SK-MEL-5 (cell line): Measurements from ENCODE around the gene CIZ1. TPM values are rescaled to one million over a fixed set of nuclear protein-coding genes. Genes with fewer than 3 reads are reported as not detected.
"Not testable (repeated sequence)": the region's sequence is repeated elsewhere in the genome, so short reads cannot be mapped to it uniquely, and the experiment has no call there.

Source experiments
- DNase-seq: peaks from one replicate; pipeline ENCODE4 v3.0.0-alpha.2; 2016; ENCODE audit warnings: low read depth, low spot score
- in situ Hi-C: cut with HindIII; loops from 2 replicates; pipeline ENCODE4 v1.10.0; 2016; ENCODE audit warnings: low sequenced_read_pairs, high pct_unique_total_duplicates, low pct_unique_long_range_greater_than_20kb
- total RNA-seq: library from RNA; depleted of rRNA; stranded (reverse); fragments of >200 nt; shearing (Covaris generic); gene quantifications from 2 replicates; pipeline ENCODE4 v1.2.3, GENCODE V29; 2014

CIZ1 gene
- total RNA-seq, 1 experiment from 2014 or later: 19.8 TPM

DNA sequence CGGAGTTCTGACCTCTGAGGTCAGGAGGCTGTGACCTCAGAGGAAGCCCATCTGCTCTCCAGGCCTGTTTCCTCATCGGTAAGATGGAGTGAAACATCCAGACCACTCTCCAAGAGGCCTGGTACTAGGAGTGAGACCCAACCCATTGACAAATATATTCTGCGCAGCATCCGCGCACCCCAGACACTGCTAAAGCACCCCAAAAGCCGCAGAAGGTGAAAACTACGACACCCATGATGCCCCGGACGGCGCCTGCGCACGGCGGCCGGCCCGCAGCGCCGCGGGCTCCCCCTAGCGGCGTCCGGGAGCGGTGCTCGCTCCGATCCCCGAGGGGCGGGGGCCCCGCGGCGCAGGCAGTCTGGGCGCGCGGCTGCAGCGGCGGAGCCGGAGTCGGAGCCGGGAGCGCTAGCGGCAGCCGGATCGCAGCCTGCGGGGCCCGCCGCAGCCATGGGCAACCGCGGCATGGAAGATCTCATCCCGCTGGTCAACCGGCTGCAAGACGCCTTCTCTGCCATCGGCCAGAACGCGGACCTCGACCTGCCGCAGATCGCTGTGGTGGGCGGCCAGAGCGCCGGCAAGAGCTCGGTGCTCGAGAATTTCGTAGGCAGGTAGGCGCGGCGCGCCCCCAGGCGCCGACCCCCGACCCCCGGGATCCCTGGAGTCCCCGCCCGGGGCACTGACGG is 11.8 kb upstream of the CIZ1 start, which contains the start of gene DNM1:
TSS of gene DNM1 (plus strand) at position 356 of the 683 bp plus-strand sequence. CDS start at position 448, 92 bp downstream.
- peak; percentile 57 for DNase-seq
- in situ Hi-C loops: no loop called here

GRCh38 chr9:128202648-128203023 is 11.3 kb upstream of the CIZ1 start:
- in situ Hi-C loops: no loop called here
- no peak for DNase-seq

DNA sequence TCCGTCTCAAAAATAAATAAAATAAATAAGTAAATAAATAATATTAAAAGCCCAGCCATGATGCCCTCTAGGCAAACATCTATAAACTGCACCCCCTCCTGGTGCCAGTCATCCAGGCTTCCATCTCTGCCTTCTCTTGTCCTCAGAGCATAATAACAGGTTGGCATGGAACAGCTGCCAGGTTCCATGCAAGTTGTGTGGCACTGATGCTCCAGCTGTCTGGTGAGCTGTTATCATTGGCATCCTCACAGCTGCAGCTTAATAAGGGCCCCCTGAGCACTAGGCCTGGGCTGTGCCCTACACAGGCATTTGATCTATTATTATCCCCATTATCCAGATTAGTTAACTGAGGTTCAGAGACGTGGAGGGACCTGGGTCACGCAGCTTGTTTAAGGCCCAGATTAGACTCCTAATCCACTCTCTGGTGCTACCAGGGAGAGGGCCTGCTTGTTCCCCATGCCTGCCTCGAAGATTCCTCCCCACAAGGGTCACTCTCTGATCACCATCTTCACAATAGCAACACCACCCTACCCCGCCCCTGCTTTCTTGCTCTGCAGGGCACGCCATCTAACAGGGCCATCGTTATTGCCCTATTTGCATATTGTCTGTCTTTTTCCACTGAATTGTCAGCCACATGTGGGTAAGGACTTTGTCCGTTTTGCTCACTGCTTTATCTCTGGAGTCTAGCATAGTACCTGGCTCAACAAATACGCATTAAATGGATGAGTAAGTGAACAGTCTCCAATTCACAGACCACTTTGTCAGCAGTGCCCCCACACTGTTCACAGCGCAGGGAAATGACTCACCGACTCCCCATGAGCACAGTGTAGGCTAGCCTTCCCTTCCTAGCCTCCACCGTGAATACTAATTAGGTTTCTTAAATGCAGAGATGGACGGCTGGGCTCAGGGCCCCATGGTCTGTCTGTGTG is 10.3 kb upstream of the CIZ1 start:
- DNase-seq: no peak
- in situ Hi-C loops: no loop called here

DNA sequence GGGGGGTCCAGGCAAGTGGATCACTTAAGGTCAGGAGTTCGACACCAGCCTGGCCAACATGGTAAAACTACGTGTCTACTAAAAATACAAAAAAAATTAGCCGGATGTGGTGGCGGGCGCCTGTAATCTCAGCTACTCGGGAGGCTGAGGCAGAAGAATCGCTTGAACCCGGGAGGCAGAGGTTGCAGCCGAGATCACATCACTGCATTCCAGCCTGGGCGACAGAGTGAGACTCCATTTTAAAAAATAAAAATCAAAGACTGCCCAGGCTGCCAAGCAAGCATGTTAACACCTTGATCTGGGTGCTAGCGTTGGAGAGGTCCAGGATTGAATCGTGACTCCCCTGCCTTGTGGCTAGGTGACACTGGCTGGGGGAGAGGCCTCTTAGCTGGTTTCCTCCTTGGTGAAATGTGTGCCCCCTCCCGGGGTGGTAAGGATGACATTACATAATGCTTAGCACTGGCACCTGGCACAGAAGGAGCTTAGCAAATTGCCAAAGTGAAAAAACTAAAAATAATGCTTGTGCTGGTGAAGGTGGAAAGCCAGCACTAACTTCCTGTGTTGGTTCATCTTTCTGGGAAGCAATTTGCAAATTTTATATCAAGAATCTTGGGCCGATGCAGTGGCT is 2.2 kb upstream of the CIZ1 start:
- no peak for DNase-seq
- in situ Hi-C loops: no loop called here

DNA sequence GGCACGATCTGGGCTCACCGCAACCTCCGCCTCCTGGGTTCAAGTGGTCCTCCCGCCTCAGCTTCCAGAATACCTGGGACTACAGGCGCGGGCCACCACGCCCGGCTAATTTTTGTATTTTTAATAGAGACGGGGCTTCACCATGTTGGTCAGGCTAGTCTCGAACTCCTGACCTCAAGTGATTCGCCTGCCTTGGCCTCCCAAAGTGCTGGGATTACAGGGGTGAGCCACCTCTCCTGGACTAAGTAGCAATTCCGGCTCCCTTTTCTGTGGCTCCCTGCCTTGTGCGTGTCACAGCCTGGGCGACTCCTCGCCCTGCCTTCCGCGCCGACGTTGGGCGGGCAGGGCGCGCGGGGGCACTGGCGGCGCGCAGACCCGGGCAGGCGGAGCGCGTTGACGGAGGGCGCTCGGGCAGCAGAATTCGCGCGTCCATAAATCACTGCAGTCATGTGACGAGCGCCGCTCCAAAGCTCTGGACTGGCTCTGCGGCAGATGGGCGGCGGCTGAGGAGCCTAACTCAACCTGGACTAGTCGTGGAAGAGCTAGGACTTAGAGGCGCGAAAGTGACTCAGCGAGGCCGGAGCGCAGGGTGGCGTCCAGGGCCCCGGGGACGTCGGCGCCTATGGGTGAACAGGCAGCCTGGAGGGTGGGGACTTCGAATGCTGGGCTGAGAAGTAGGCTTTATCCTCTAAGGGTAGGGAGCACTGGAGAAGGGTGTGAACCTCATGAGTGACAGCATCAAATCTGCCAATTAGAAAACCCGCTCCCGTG is 1.4 kb upstream of the CIZ1 start:
- in situ Hi-C loops: no loop called here
- DNase-seq: peak; percentile 29

GRCh38 chr9:128190516-128191405 is 611 bp downstream of the CIZ1 start:
- in situ Hi-C loops: no loop called here
- DNase-seq: no peak

GRCh38 chr9:128190013-128190412 is 1.4 kb downstream of the CIZ1 start:
- DNase-seq: no peak
- in situ Hi-C loops: no loop called here

DNA sequence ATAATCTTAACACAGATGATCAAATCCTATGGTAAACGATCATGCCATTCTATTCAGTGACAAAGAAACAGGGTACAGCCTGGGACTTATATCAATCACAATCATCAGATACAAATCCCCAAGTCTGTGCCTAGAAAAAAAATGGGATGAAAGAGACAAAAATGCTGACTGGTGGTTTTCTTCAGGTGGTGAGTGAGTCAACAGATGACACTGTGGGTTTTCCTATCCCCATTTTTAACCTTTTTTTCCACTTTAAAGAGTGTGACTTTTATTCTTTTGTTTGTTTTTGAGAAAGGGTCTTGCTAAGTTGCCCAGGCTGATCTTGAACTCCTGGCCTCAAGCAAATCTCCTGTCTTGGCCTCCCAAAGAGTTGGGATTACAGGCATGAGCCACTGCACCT is 3.2 kb downstream of the CIZ1 start:
- DNase-seq: no peak
- in situ Hi-C loops: no loop called here

GRCh38 chr9:128187361-128187760 is 4.0 kb downstream of the CIZ1 start:
- in situ Hi-C loops: no loop called here
- DNase-seq: no peak

- in situ Hi-C loops: no loop called here
- DNase-seq: no peak
Observed at GRCh38 chr9:128185979-128186965, 5.1 kb downstream of the CIZ1 start.

GRCh38 chr9:128182893-128183588 is 8.3 kb downstream of the CIZ1 start:
- in situ Hi-C loops: no loop called here
- no peak for DNase-seq

DNA sequence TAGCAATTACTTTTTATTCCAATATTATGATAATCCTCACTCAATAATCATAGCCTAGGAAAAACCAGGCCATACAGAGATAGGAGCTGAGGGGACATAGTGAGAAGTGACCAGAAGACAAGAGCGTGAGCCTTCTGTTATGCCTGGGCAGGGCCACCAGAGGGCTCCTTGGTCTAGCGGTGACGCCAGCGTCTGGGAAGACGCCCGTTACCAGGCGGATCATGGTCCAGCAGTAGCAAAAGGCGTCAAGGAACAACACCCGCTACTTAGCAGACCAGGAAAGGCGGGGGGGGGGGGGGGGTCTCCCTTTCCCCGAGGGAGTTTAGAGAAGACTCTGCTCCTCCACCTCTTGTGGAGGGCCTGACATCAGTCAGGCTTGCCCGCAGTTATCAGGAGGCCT is 9.9 kb downstream of the CIZ1 start:
- peak; percentile 68 for DNase-seq
- in situ Hi-C loops: not testable (repeated sequence)

DNA sequence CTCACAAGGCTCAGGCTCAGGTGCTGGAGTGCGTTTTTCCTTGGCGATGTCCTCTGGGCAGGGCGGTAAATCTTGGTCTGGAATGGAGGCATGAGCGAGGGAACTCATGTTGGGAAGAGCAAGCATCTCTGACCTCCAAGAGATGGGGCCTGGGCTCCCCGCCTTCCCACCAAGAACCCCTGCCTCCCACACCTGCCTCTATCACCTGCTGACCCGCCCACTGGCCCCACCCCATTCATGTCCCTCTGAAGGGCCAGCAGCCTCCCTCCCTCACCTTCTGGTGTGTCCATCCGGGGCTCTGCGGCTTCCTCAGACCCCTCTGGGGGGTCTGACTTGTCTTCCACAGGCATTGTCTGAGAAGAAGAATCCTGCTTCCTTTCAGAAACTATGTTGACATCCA is 10.9 kb downstream of the CIZ1 start:
- no peak for DNase-seq
- in situ Hi-C loops: no loop called here

- no peak for DNase-seq
- in situ Hi-C loops: no loop called here
Observed at GRCh38 chr9:128180001-128180400, 11.4 kb downstream of the CIZ1 start.

DNA sequence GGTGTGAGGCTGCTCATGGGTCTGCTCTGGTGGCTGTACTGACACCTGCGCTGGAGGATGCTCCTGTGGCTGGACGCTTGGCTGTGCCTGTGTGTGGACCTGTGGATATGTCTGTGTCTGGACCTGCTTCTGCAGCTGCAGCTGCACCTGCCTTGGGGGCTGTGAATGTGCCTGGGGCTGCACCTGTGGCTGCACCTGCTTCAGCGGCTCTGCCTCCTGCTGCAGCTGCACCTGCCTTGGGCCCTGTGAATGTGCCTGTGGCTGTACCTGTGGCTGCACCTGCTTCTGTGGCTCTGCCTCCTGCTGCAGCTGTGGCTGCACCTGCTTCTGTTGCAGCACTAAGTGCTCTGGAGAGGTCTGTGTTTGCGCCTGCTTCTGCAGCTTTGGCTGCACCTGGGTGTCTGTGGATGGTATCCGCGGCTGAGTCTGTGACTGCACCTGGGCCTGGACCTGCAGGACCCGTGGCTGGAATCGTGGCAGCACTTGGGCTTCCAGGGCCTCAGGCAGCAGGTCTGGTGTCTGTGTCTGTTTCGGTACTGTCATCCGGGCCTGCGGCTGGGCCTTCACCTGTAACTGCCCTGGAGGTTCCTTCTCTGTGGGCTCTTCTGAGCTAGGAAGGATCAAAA is 12.5 kb downstream of the CIZ1 start:
- in situ Hi-C loops: no loop called here
- DNase-seq: no peak
